Activated naive CD4-positive, alpha-beta T cell treated with anti-CD3 and anti-CD28 coated beads, Interleukin-2, amount 50 U/mL, for 24 hours (primary cell): Measurements from ENCODE around the gene SKIC3.
A peak's percentile ranks its signal among the peaks of the same experiment; 100 is the strongest.

Source experiments
- H3K27ac Mint-ChIP-seq: one replicate; pipeline ENCODE4 v1.8.0; 2021; ENCODE audit warnings: mild to moderate bottlenecking, mixed read lengths
- H3K27me3 Mint-ChIP-seq: one replicate; pipeline ENCODE4 v1.8.0; 2021; ENCODE audit warnings: mixed read lengths
- H3K36me3 Mint-ChIP-seq: one replicate; pipeline ENCODE4 v1.8.0; 2021; ENCODE audit warnings: mixed read lengths
- H3K4me1 Mint-ChIP-seq: one replicate; pipeline ENCODE4 v1.8.0; 2021; ENCODE audit warnings: mixed read lengths
- H3K4me3 Mint-ChIP-seq: one replicate; pipeline ENCODE4 v1.8.0; 2021; ENCODE audit warnings: mild to moderate bottlenecking, mixed read lengths
- H3K9me3 Mint-ChIP-seq: one replicate; pipeline ENCODE4 v1.8.0; 2021; ENCODE audit warnings: mixed read lengths

The SKIC3 gene

DNA sequence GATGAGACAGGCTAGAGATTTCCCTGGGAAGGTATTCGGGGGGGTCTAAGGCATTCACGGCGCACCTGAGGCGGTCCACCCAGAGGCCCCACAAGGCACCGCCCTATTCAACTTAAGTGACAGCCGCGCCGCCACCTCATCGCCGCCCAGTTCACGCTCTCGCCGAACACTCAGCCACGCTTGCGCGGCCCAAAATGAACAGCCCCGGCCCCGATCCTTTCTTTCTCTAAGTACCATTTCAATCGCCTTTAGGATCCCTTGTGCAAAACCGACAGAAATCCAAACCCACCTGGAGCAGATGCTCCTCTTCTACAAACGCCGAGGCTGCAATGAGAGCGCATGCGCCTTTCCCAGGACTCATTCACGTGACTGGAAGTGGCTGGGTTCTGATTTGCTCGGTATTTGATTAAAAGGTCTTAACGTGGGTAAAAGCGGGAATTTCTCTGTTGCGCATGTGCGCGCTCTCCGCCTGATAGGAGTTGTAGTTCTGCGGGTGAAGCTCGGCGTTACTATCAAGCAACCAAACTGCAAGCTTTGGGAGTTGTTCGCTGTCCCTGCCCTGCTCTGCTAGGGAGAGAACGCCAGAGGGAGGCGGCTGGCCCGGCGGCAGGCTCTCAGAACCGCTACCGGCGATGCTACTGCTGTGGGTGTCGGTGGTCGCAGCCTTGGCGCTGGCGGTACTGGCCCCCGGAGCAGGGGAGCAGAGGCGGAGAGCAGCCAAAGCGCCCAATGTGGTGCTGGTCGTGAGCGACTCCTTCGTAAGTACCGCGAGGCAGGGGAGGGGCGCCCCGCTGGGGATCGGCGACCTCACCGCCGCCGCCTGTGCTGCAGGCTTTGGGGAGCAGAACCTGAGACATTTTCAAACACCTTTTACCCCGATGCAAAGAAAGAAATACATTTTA lies at the start of gene SKIC3, which contains the start of gene ARSK:
TSS of gene SKIC3 (minus strand) at position 331 of the 902 bp plus-strand sequence. CDS start 7,827 bp downstream, outside the sequence.
TSS of gene ARSK (plus strand) at position 455 of the 902 bp plus-strand sequence. CDS start at position 633, 178 bp downstream.
- Mint-ChIP-seq H3K4me3 (peak within 1 kb of the TSS; percentile 93), H3K4me1 (peaks cover 50% of the 10 kb centered on the region)

GRCh38 chr5:95600557-95600956 lies 45.8 kb upstream of the SKIC3 start:
- H3K4me3 Mint-ChIP-seq = no peak overlapping the region
- H3K36me3 Mint-ChIP-seq = peaks cover 14% of the 10 kb centered on the region
- H3K27ac Mint-ChIP-seq = no peak overlapping the region
- H3K27me3 Mint-ChIP-seq = no peaks in the 10 kb centered on the region
- no peaks in the 10 kb centered on the region for H3K4me1 Mint-ChIP-seq
- no peaks in the 10 kb centered on the region for H3K9me3 Mint-ChIP-seq

More for the DNA sequence above, at the start of gene SKIC3, which contains the start of gene ARSK:
- Mint-ChIP-seq H3K27ac (peak within 1 kb of the TSS; percentile 98), H3K9me3 (no peaks in the 10 kb centered on the region), H3K36me3 (peaks cover 8% of the 10 kb centered on the region), H3K27me3 (no peaks in the 10 kb centered on the region)

GRCh38 chr5:95599252-95599651 lies 44.5 kb upstream of the SKIC3 start:
- no peaks in the 10 kb centered on the region for H3K27me3 Mint-ChIP-seq
- no peaks in the 10 kb centered on the region for H3K4me1 Mint-ChIP-seq
- H3K9me3 Mint-ChIP-seq = no peaks in the 10 kb centered on the region
- peaks cover 11% of the 10 kb centered on the region for H3K36me3 Mint-ChIP-seq
- H3K4me3 Mint-ChIP-seq = no peak overlapping the region
- H3K27ac Mint-ChIP-seq = peak overlapping the region; percentile 66

DNA sequence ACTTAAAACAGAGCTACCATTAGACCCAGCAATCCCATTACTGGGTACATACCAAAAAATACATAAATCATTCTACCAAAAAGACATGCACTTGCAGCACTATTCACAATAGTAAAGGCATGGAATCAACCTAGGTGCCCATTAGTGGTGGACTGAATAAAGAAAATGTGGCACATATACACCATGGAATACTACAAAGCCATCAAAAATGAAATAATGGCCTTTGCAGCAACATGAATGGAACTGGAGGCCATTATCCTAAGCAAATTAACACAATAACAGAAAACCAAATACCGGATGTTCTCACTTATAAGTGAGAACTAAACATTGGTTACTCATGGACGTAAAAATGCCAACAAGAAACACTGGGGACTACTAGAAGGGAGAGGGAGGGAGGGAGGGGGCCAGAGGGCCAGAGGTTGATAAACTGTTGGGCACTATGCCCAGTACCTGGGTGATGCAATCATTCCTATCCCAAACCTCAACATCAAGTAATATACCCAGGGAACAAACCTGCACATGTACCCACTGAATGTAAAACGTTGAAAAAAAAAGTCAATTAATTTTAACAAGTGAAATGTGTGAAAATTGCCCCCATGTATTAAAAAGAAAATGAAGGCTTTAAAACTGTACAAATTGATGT lies 40.6 kb upstream of the SKIC3 start:
- Mint-ChIP-seq H3K4me1 (peaks cover 16% of the 10 kb centered on the region), H3K36me3 (peaks cover 7% of the 10 kb centered on the region)

DNA sequence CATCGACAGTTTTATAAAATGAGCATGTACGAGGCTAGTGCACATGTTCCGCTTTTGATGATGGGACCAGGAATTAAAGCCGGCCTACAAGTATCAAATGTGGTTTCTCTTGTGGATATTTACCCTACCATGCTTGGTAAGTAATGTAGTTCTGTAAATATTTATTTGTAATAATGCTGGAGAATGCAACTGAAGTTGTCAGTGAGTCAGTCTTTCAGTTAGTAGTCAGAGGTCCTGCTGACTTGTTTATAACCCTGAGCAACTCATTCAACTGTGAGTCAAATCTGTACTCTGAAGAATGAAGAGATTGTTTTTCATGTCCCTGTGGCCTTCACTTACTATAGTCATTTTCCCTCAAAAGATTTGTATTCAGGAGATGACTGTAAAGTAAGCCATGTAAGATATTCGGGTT lies 36.7 kb upstream of the SKIC3 start:
- Mint-ChIP-seq H3K36me3 (peaks cover 4% of the 10 kb centered on the region), H3K27ac (no peak overlapping the region), H3K4me1 (peaks cover 23% of the 10 kb centered on the region), H3K9me3 (no peaks in the 10 kb centered on the region), H3K27me3 (no peaks in the 10 kb centered on the region), H3K4me3 (no peak overlapping the region)

More for the DNA sequence above, 40.6 kb upstream of the SKIC3 start:
- no peak overlapping the region for H3K4me3 Mint-ChIP-seq
- H3K9me3 Mint-ChIP-seq = no peaks in the 10 kb centered on the region
- H3K27ac Mint-ChIP-seq = no peak overlapping the region
- no peaks in the 10 kb centered on the region for H3K27me3 Mint-ChIP-seq

GRCh38 chr5:95590880-95591279 lies 36.1 kb upstream of the SKIC3 start:
- H3K27ac Mint-ChIP-seq = peak overlapping the region; percentile 63
- no peaks in the 10 kb centered on the region for H3K27me3 Mint-ChIP-seq
- H3K4me3 Mint-ChIP-seq = no peak overlapping the region

DNA sequence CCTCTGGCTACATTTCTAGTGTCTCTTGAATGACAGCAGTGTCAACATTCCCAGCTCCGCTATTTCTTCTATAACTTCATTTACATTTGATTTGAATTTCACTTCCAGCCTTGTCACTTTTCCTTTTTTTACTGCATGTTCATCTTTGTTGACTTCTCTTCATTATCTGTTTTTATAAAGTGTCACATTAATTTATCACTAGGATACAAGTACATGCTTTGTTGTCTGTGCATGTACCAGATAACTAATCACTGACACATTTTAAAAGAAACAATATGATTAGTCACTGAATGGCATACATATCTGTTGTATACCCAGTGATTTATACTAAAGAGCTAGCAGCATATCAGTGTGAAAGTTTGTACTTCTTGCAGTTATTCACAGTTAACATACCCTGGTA lies 29.2 kb upstream of the SKIC3 start:
- no peaks in the 10 kb centered on the region for H3K4me1 Mint-ChIP-seq
- H3K27ac Mint-ChIP-seq = no peak overlapping the region
- H3K9me3 Mint-ChIP-seq = no peaks in the 10 kb centered on the region
- H3K36me3 Mint-ChIP-seq = peaks cover 10% of the 10 kb centered on the region
- H3K4me3 Mint-ChIP-seq = no peak overlapping the region
- H3K27me3 Mint-ChIP-seq = no peaks in the 10 kb centered on the region

More at GRCh38 chr5:95590880-95591279, 36.1 kb upstream of the SKIC3 start:
- no peaks in the 10 kb centered on the region for H3K9me3 Mint-ChIP-seq
- H3K4me1 Mint-ChIP-seq = peaks cover 23% of the 10 kb centered on the region
- peaks cover 5% of the 10 kb centered on the region for H3K36me3 Mint-ChIP-seq

DNA sequence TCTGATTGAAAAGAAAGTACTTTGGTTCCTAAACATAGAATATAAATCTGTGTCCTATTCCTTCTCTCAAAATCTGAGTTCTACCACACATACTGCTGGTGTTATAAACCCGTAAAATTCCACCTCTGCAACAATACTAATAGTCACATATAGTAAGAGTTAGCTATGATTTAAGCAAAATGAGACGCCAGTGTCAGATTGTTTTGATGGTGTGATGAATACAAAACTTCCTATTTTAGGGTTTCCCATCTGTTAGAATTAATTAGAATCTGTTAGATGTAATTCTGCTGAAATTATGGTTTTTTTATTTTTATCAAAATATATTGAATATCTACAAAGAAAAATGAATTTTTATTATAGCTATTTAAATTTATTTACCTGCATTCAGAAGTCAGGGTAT lies 26.8 kb upstream of the SKIC3 start:
- Mint-ChIP-seq H3K4me1 (no peaks in the 10 kb centered on the region), H3K27ac (no peak overlapping the region), H3K27me3 (no peaks in the 10 kb centered on the region), H3K4me3 (no peak overlapping the region), H3K36me3 (peaks cover 13% of the 10 kb centered on the region), H3K9me3 (no peaks in the 10 kb centered on the region)

DNA sequence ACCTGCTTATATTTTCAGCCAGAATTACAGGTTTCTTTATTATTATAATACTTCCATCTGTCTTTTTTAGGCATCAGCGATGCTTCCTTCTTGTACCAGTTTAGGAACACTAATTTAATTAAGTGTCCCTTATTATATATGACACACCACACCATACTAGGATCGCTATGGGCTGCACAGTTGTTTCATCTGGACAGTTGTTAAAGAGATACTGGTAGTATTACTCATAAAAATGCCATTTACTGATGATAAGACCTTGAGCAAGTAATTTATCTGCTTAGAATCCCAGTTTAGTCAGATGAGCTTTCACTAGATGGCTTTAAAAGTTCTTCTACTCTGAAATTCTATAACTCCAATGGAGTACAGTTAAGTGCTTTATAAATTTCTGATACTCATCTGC lies 17.2 kb upstream of the SKIC3 start:
- H3K27ac Mint-ChIP-seq = no peak overlapping the region
- peaks cover 4% of the 10 kb centered on the region for H3K4me1 Mint-ChIP-seq
- H3K36me3 Mint-ChIP-seq = peaks cover 38% of the 10 kb centered on the region
- no peak overlapping the region for H3K4me3 Mint-ChIP-seq
- no peaks in the 10 kb centered on the region for H3K27me3 Mint-ChIP-seq
- H3K9me3 Mint-ChIP-seq = peaks cover 6% of the 10 kb centered on the region

DNA sequence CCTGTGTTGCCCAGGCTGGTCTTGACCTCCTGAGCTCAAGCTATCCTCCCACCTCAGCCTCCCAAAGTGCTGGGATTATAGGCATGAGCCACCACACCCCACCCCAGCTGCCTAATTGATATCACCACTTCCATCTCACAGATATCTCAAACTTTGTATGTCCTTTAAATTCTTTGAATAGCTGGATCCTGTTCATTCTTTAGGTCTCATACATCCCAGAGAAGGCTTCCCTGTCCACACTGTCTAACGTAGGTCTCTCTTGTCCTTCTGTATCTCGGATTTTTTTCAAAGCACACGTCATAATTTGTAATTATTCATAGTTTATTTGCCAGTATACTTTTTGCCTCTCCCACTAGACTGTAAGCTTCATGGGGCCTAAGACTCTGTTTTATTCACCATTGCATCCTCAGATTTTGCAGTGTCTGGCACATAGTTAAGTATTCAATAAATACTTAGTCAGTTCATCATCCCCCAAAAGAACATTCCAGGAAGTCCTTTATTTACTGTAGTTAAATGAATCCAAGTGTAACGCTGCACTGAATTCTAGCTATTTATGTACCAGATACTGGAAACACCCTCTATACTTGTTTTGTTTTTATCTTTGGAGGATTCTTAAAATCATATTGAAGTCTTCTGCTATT lies 10.6 kb upstream of the SKIC3 start:
- Mint-ChIP-seq H3K4me3 (no peak overlapping the region), H3K27ac (no peak overlapping the region), H3K36me3 (peaks cover 21% of the 10 kb centered on the region), H3K27me3 (no peaks in the 10 kb centered on the region), H3K4me1 (peaks cover 14% of the 10 kb centered on the region), H3K9me3 (no peaks in the 10 kb centered on the region)

DNA sequence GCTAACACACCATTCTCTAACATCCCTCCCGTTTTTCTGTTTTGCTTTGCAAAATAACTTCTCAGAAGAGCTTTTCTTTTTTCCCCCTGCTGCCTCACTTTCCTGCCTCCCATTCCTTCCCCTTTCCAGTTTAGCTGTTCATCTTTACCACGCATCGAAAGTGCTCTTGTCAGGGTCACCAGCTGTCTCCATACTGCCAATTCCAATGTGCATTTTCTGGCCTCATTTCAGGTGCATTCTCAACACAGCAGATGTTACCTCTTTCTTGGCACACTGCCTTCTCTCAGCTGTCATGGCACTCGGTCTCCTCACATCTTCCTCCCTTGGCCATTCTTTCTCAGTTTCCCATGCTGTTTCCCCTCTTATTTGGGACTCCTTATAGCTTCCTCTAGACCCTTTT lies 9.7 kb upstream of the SKIC3 start:
- no peak overlapping the region for H3K4me3 Mint-ChIP-seq
- H3K4me1 Mint-ChIP-seq = peaks cover 14% of the 10 kb centered on the region
- peaks cover 17% of the 10 kb centered on the region for H3K36me3 Mint-ChIP-seq
- no peaks in the 10 kb centered on the region for H3K9me3 Mint-ChIP-seq
- H3K27ac Mint-ChIP-seq = no peak overlapping the region
- no peaks in the 10 kb centered on the region for H3K27me3 Mint-ChIP-seq

GRCh38 chr5:95563367-95563766 lies 8.6 kb upstream of the SKIC3 start:
- H3K27ac Mint-ChIP-seq = no peak overlapping the region
- peaks cover 13% of the 10 kb centered on the region for H3K36me3 Mint-ChIP-seq
- peaks cover 14% of the 10 kb centered on the region for H3K4me1 Mint-ChIP-seq

GRCh38 chr5:95562282-95562681 lies 7.5 kb upstream of the SKIC3 start:
- Mint-ChIP-seq H3K4me1 (peaks cover 14% of the 10 kb centered on the region), H3K4me3 (no peak overlapping the region), H3K27me3 (no peaks in the 10 kb centered on the region), H3K9me3 (no peaks in the 10 kb centered on the region), H3K27ac (no peak overlapping the region), H3K36me3 (peaks cover 8% of the 10 kb centered on the region)

More at GRCh38 chr5:95563367-95563766, 8.6 kb upstream of the SKIC3 start:
- Mint-ChIP-seq H3K27me3 (no peaks in the 10 kb centered on the region), H3K9me3 (no peaks in the 10 kb centered on the region), H3K4me3 (no peak overlapping the region)

GRCh38 chr5:95557841-95558240 lies 3.1 kb upstream of the SKIC3 start:
- no peak overlapping the region for H3K4me3 Mint-ChIP-seq
- no peak overlapping the region for H3K27ac Mint-ChIP-seq
- H3K27me3 Mint-ChIP-seq = no peaks in the 10 kb centered on the region
- no peaks in the 10 kb centered on the region for H3K36me3 Mint-ChIP-seq
- no peaks in the 10 kb centered on the region for H3K9me3 Mint-ChIP-seq
- peaks cover 25% of the 10 kb centered on the region for H3K4me1 Mint-ChIP-seq

- peak overlapping the region; percentile 93 for H3K4me3 Mint-ChIP-seq
- H3K27ac Mint-ChIP-seq = peak overlapping the region; percentile 98
- H3K36me3 Mint-ChIP-seq = peaks cover 8% of the 10 kb centered on the region
- H3K9me3 Mint-ChIP-seq = no peaks in the 10 kb centered on the region
- peaks cover 47% of the 10 kb centered on the region for H3K4me1 Mint-ChIP-seq
- H3K27me3 Mint-ChIP-seq = no peaks in the 10 kb centered on the region
Measured at GRCh38 chr5:95555553-95555952, 776 bp upstream of the SKIC3 start.

- Mint-ChIP-seq H3K4me1 (peaks cover 56% of the 10 kb centered on the region), H3K4me3 (peak overlapping the region; percentile 93), H3K27me3 (no peaks in the 10 kb centered on the region), H3K36me3 (peaks cover 9% of the 10 kb centered on the region), H3K9me3 (no peaks in the 10 kb centered on the region), H3K27ac (peak overlapping the region; percentile 98)
Measured at GRCh38 chr5:95554331-95554646, 488 bp downstream of the SKIC3 start.
